Esophagus (tissue), 2 donors: ENCODE data around the gene SLC44A2. TPM values are rescaled to one million over a fixed set of nuclear protein-coding genes. Genes with fewer than 3 reads are reported as not detected.

Source experiments
- H3K27ac ChIP-seq, 2 donors: one replicate each; pipeline ENCODE4 v1.5.1; 2013; ENCODE audit warnings: low read depth in 2 of 2, mild to moderate bottlenecking in 2 of 2, inconsistent platforms in 1 of 2, low read length in 1 of 2, moderate library complexity in 1 of 2
- H3K27me3 ChIP-seq, 2 donors: one replicate each; pipeline ENCODE4 v1.6.1; 2013; ENCODE audit warnings: low read length in 2 of 2, control low read depth in 1 of 2, mild to moderate bottlenecking in 1 of 2; ENCODE audit not compliant: insufficient read depth in 2 of 2, control insufficient read depth in 1 of 2
- H3K36me3 ChIP-seq, 2 donors: one replicate each; pipeline ENCODE4 v1.6.1; 2013; ENCODE audit warnings: low read length in 1 of 2; ENCODE audit not compliant: control insufficient read depth in 2 of 2, insufficient read depth in 2 of 2
- H3K4me1 ChIP-seq, 2 donors: one replicate each; pipeline ENCODE4 v1.6.1; 2013; ENCODE audit warnings: low read length in 1 of 2; ENCODE audit not compliant: control insufficient read depth in 2 of 2, insufficient read depth in 2 of 2
- H3K4me3 ChIP-seq, 2 donors: one replicate each; pipeline ENCODE4 v1.5.1; 2013; ENCODE audit warnings: low read length in 2 of 2, mild to moderate bottlenecking in 2 of 2, low read depth in 1 of 2, moderate library complexity in 1 of 2
- H3K9me3 ChIP-seq, 2 donors: one replicate each; pipeline ENCODE4 v1.6.1; 2013; ENCODE audit warnings: mild to moderate bottlenecking in 2 of 2, low read depth in 1 of 2, low read length in 1 of 2, moderate library complexity in 1 of 2; ENCODE audit not compliant: control insufficient read depth in 2 of 2, insufficient read depth in 1 of 2
- WGBS, 2 donors: extraction: QIAGEN DNeasy Blood & Tissue Kit; methylation state at CpG; one replicate each; pipeline ENCODE4 v1.1.7; 2013; 5-methylcytosine and 5-hydroxymethylcytosine counted together
- polyA plus RNA-seq, 2 donors: library from polyadenylated mRNA; stranded (reverse); fragments of 200-250 nt; gene quantifications; one replicate each; pipeline ENCODE4 v1.2.3, GENCODE V29; 2013
- donor health status: healthy with polysubstance abuse.
- donor health status: Bipolar disorder and iron deficiency.

SLC44A2 gene
- polyA plus RNA-seq, 2 donors: 70.5 to 76.8 TPM

DNA sequence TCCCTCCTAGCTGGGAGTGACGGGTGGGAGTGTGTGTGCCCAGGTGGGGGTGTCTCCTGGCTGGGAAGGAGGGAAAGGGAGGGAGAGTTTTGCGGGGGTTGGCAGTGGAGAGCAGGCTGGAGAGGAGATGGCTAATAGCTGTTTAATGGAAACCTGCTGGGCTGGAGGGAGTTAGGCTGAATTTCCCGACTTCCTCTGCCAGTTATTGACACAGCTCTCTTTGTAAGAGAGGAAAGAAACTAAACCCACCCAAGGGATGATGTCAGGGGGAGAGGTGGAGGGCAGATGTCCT is 18.6 kb downstream of the SLC44A2 start:
- Histone ChIP-seq H3K4me1 (peaks cover 0 to 8% of the 10 kb centered on the region in 2 donors), H3K9me3 (no peaks in the 10 kb centered on the region), H3K27me3 (no peaks in the 10 kb centered on the region), H3K27ac (peak overlapping the region; percentile 47 to 62), H3K4me3 (no peak overlapping the region), H3K36me3 (peaks cover 10 to 27% of the 10 kb centered on the region in 2 donors)
- whole genome bisulfite sequencing, 2 donors: 24 to 34% methylated on average over 3 of the region's 3 CpGs

DNA sequence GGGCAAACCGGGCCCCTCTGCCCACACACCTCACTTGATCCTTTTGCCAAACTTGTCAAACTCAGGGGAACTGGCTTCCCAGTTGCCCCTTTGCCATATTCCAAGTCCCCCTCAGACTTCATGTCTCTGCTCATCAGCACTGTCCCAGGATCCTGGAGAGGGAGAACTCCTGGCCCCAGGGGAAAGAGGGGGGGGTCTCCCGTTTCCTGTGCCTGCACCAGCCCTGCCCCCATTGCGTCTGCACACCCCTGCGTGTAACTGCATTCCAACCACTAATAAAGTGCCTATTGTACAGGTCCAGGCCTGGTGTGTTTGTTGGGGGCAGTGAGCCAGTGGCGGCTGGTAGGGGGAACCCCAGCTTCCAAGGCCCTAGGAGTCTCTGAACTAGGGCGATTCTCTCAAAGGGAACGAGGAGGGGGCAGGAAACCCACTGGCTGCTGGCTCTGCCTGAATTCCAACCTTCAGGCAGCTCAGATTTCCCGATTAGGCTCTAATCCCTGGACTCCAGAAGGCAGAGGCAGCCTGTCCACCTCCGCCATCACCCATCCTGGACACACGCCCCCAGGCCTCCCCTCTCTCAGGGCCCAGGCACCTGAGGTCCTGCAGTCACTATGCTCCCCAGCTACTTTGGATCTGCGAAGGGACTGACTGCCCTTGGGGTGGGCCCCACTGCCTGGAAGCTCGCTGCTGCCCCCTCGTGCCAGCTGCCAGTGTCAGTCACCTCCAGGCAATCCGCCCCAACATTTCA is 19.1 kb downstream of the SLC44A2 start:
- peak overlapping the region; percentile 47 to 62 for H3K27ac ChIP-seq
- H3K36me3 ChIP-seq: peaks cover 10 to 22% of the 10 kb centered on the region in 2 donors
- H3K4me3 ChIP-seq: no peak overlapping the region
- peaks cover 0 to 8% of the 10 kb centered on the region in 2 donors for H3K4me1 ChIP-seq
- H3K9me3 ChIP-seq: no peaks in the 10 kb centered on the region
- WGBS, 2 donors: 14 to 15% methylated on average over 14 of the region's 14 CpGs
- no peaks in the 10 kb centered on the region for H3K27me3 ChIP-seq

- Histone ChIP-seq H3K27ac (no peak overlapping the region), H3K27me3 (no peaks in the 10 kb centered on the region), H3K36me3 (peaks cover 10 to 18% of the 10 kb centered on the region in 2 donors), H3K9me3 (no peaks in the 10 kb centered on the region), H3K4me1 (peaks cover 0 to 8% of the 10 kb centered on the region in 2 donors), H3K4me3 (no peak overlapping the region)
- WGBS, 2 donors: 50 to 72% methylated on average over 12 of the region's 12 CpGs
Observed at GRCh38 chr19:10646456-10647159, 21.3 kb downstream of the SLC44A2 start.

- Histone ChIP-seq H3K27ac (no peak overlapping the region), H3K4me1 (peaks cover 0 to 8% of the 10 kb centered on the region in 2 donors), H3K36me3 (peaks cover 3% of the 10 kb centered on the region in 2 donors), H3K4me3 (no peak overlapping the region), H3K27me3 (no peaks in the 10 kb centered on the region), H3K9me3 (no peaks in the 10 kb centered on the region)
- 89 to 92% methylated on average over 4 of the region's 4 CpGs for WGBS, 2 donors
Observed at GRCh38 chr19:10648360-10648759, 23.0 kb downstream of the SLC44A2 start.

- no peaks in the 10 kb centered on the region for H3K27me3 ChIP-seq
- no peaks in the 10 kb centered on the region for H3K9me3 ChIP-seq
- no peak overlapping the region for H3K27ac ChIP-seq
- WGBS, 2 donors: 55 to 56% methylated on average over 4 of the region's 4 CpGs
- no peaks in the 10 kb centered on the region for H3K36me3 ChIP-seq
- peaks cover 3 to 4% of the 10 kb centered on the region in 2 donors for H3K4me1 ChIP-seq
- H3K4me3 ChIP-seq: no peak overlapping the region
Observed at GRCh38 chr19:10651851-10652250, 26.5 kb downstream of the SLC44A2 start.

- H3K27me3 ChIP-seq: no peaks in the 10 kb centered on the region
- no peaks in the 10 kb centered on the region for H3K9me3 ChIP-seq
- 0% methylated on average over 18 of the region's 18 CpGs for WGBS, 2 donors
- H3K4me1 ChIP-seq: peaks cover 3% of the 10 kb centered on the region in 2 donors
- no peaks in the 10 kb centered on the region for H3K36me3 ChIP-seq
- peak overlapping the region; percentile 98 to 99 for H3K27ac ChIP-seq
- peak overlapping the region; percentile 70 to 87 for H3K4me3 ChIP-seq
Observed at GRCh38 chr19:10653482-10653731, 28.1 kb downstream of the SLC44A2 start.

DNA sequence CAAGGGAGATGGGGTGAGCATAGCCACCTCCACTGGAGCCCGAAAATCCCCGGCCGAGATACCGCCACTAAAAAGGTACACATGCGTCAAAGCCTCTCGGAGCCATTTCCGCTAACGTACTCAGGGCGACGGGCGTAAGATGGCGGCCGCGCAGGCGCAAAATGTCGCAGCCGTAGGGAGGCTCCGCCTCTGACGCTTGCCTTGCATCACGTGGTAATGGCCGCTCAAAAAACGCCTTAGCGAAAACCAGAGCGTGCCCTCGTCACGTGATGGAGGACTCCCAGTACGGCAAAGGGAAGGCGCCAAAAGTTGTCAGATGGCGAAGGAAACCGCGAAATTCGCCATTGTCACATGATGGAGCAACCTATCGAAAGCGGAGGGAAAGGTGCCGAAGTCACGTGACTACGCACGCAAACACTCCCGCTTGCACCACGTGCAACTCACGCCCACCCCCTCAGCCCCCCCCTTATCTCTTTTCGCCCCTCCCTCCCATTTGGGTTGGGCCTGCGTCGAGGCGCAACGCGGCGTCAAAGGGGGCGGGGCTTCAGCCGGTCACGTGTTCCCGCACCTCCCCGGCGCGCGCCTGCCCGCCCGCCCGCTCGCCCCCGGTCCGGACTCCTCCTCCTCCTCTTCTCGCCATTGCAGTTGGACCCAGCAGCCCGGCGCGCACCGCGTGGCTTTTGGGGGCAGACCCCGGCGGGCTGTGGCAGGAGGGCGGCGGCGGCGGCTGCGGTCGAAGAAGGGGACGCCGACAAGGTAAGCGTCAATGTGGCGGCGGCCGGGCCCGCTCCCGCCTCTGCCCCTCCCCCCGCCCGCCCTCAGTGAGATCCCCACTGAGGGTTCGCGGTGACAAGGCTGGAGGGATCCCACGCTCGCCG is 28.6 kb downstream of the SLC44A2 start, which contains the start of gene ILF3:
ILF3 (plus strand) TSS at position 615 of the 878 bp plus-strand sequence. CDS start 16,260 bp downstream, outside the sequence.
- Histone ChIP-seq H3K27me3 (no peaks in the 10 kb centered on the region), H3K4me3 (peak within 1 kb of the TSS; percentile 87 to 94), H3K9me3 (no peaks in the 10 kb centered on the region), H3K27ac (peak within 1 kb of the TSS; percentile 98 to 99), H3K36me3 (no peaks in the 10 kb centered on the region), H3K4me1 (peaks cover 3% of the 10 kb centered on the region in 2 donors)
- 0% methylated on average over 82 to 91 of the region's 91 CpGs for WGBS, 2 donors

- H3K27me3 ChIP-seq: no peaks in the 10 kb centered on the region
- peak overlapping the region; percentile 97 to 98 for H3K27ac ChIP-seq
- WGBS, 2 donors: 0 to 1% methylated on average over 63 to 73 of the region's 73 CpGs
- peak overlapping the region; percentile 87 to 94 for H3K4me3 ChIP-seq
- peaks cover 3% of the 10 kb centered on the region in 2 donors for H3K4me1 ChIP-seq
- no peaks in the 10 kb centered on the region for H3K9me3 ChIP-seq
- no peaks in the 10 kb centered on the region for H3K36me3 ChIP-seq
Observed at GRCh38 chr19:10654610-10655456, 29.5 kb downstream of the SLC44A2 start.
